ENCODE measurements around the gene UBE3B. TPM values are rescaled to one million over a fixed set of nuclear protein-coding genes. Genes with fewer than 3 reads are reported as not detected.

The UBE3B gene
- total RNA-seq, 1 donor from 2014 or later: 34.4 TPM

GRCh38 chr12:109445191-109445609 lies 32.2 kb upstream of the UBE3B start:
- H3K79me2 ChIP-seq (ENCODE audit: insufficient read depth, low read length): peaks cover 35% of the 10 kb centered on the region
- no peak overlapping the region for H3K27ac ChIP-seq (ENCODE audit: low read depth, low read length)
- no peak overlapping the region for H3K9ac ChIP-seq (ENCODE audit: low read length)

GRCh38 chr12:109446869-109447268 lies 30.6 kb upstream of the UBE3B start:
- Mint-ChIP-seq H3K4me3 (ENCODE audit: unreplicated experiment) (no peak overlapping the region), H3K27ac (ENCODE audit: unreplicated experiment) (no peak overlapping the region), H3K36me3 (ENCODE audit: low read depth, unreplicated experiment) (peaks cover 34% of the 10 kb centered on the region), H3K4me1 (ENCODE audit: low read depth, unreplicated experiment) (peaks cover 13% of the 10 kb centered on the region), H3K27me3 (ENCODE audit: low read depth, unreplicated experiment) (no peaks in the 10 kb centered on the region), H3K9me3 (ENCODE audit: unreplicated experiment) (no peaks in the 10 kb centered on the region)
- Histone ChIP-seq H3K27ac (ENCODE audit: low read depth, low read length) (no peak overlapping the region), H2AFZ (ENCODE audit: low read depth, low read length) (no peak overlapping the region), H3K9ac (ENCODE audit: low read length) (no peak overlapping the region), H4K20me1 (ENCODE audit: insufficient read depth, low read length) (peaks cover 48% of the 10 kb centered on the region), H3K79me2 (ENCODE audit: insufficient read depth, low read length) (peaks cover 51% of the 10 kb centered on the region), H3K9me3 (ENCODE audit: insufficient read depth, low read depth, low read length) (no peaks in the 10 kb centered on the region), H3K27me3 (ENCODE audit: insufficient read depth, low read length) (no peaks in the 10 kb centered on the region), H3K4me3 (ENCODE audit: insufficient read depth, low read depth, low read length) (no peak overlapping the region), H3K36me3 (ENCODE audit: insufficient read depth, low read length) (peaks cover 21% of the 10 kb centered on the region), H3K4me1 (ENCODE audit: insufficient read depth, low read length) (peaks cover 5% of the 10 kb centered on the region), H3K4me2 (ENCODE audit: low read length) (no peak overlapping the region)
- DNase-seq (ENCODE audit: low read depth): no peak
- no peak for FAIRE-seq
- TF ChIP-seq EZH2 (IDR thresholded peaks at IDR 0.05; ENCODE audit: insufficient read depth, low read length) (no peak), CTCF (IDR thresholded peaks at IDR 0.05; ENCODE audit: insufficient read depth, low read depth, low read length) (no peak)

More at GRCh38 chr12:109445191-109445609, 32.2 kb upstream of the UBE3B start:
- Histone ChIP-seq H3K36me3 (ENCODE audit: insufficient read depth, low read length) (peaks cover 18% of the 10 kb centered on the region), H3K4me2 (ENCODE audit: low read length) (no peak overlapping the region), H3K4me1 (ENCODE audit: insufficient read depth, low read length) (peaks cover 5% of the 10 kb centered on the region), H3K4me3 (ENCODE audit: insufficient read depth, low read depth, low read length) (no peak overlapping the region), H3K27me3 (ENCODE audit: insufficient read depth, low read length) (no peaks in the 10 kb centered on the region), H3K9me3 (ENCODE audit: insufficient read depth, low read depth, low read length) (no peaks in the 10 kb centered on the region), H2AFZ (ENCODE audit: low read depth, low read length) (no peak overlapping the region), H4K20me1 (ENCODE audit: insufficient read depth, low read length) (peaks cover 36% of the 10 kb centered on the region)
- peaks cover 13% of the 10 kb centered on the region for H3K4me1 Mint-ChIP-seq (ENCODE audit: low read depth, unreplicated experiment)
- no peak for TF ChIP-seq EZH2 (IDR thresholded peaks at IDR 0.05; ENCODE audit: insufficient read depth, low read length)
- TF ChIP-seq CTCF (IDR thresholded peaks at IDR 0.05; ENCODE audit: insufficient read depth, low read depth, low read length): no peak
- DNase-seq (ENCODE audit: low read depth): peak; percentile 64
- no peak for FAIRE-seq
- H3K9me3 Mint-ChIP-seq (ENCODE audit: unreplicated experiment): no peaks in the 10 kb centered on the region
- H3K4me3 Mint-ChIP-seq (ENCODE audit: unreplicated experiment): no peak overlapping the region
- no peaks in the 10 kb centered on the region for H3K27me3 Mint-ChIP-seq (ENCODE audit: low read depth, unreplicated experiment)
- H3K27ac Mint-ChIP-seq (ENCODE audit: unreplicated experiment): peak overlapping the region; percentile 50
- peaks cover 25% of the 10 kb centered on the region for H3K36me3 Mint-ChIP-seq (ENCODE audit: low read depth, unreplicated experiment)

- peaks cover 53% of the 10 kb centered on the region for H4K20me1 ChIP-seq (ENCODE audit: insufficient read depth, low read length)
- H3K9me3 ChIP-seq (ENCODE audit: insufficient read depth, low read depth, low read length): no peaks in the 10 kb centered on the region
- H3K27me3 ChIP-seq (ENCODE audit: insufficient read depth, low read length): no peaks in the 10 kb centered on the region
- H3K36me3 ChIP-seq (ENCODE audit: insufficient read depth, low read length): peaks cover 26% of the 10 kb centered on the region
- Mint-ChIP-seq H3K36me3 (ENCODE audit: low read depth, unreplicated experiment) (peaks cover 33% of the 10 kb centered on the region), H3K27me3 (ENCODE audit: low read depth, unreplicated experiment) (no peaks in the 10 kb centered on the region), H3K27ac (ENCODE audit: unreplicated experiment) (no peak overlapping the region), H3K4me1 (ENCODE audit: low read depth, unreplicated experiment) (peaks cover 13% of the 10 kb centered on the region), H3K4me3 (ENCODE audit: unreplicated experiment) (no peak overlapping the region), H3K9me3 (ENCODE audit: unreplicated experiment) (no peaks in the 10 kb centered on the region)
- H3K4me2 ChIP-seq (ENCODE audit: low read length): no peak overlapping the region
- TF ChIP-seq EZH2 (IDR thresholded peaks at IDR 0.05; ENCODE audit: insufficient read depth, low read length) (no peak), CTCF (IDR thresholded peaks at IDR 0.05; ENCODE audit: insufficient read depth, low read depth, low read length) (no peak)
- no peak overlapping the region for H2AFZ ChIP-seq (ENCODE audit: low read depth, low read length)
- H3K79me2 ChIP-seq (ENCODE audit: insufficient read depth, low read length): peaks cover 56% of the 10 kb centered on the region
- no peak overlapping the region for H3K27ac ChIP-seq (ENCODE audit: low read depth, low read length)
- H3K4me3 ChIP-seq (ENCODE audit: insufficient read depth, low read depth, low read length): no peak overlapping the region
- peaks cover 5% of the 10 kb centered on the region for H3K4me1 ChIP-seq (ENCODE audit: insufficient read depth, low read length)
- no peak overlapping the region for H3K9ac ChIP-seq (ENCODE audit: low read length)
- no peak for FAIRE-seq
- no peak for DNase-seq (ENCODE audit: low read depth)
Observed at GRCh38 chr12:109447482-109447881, 30.0 kb upstream of the UBE3B start.
